ENCODE measurements around the gene GIGYF1.
A peak's percentile ranks its signal among the peaks of the same experiment; 100 is the strongest.
"Not testable (repeated sequence)": the region's sequence is repeated elsewhere in the genome, so short reads cannot be mapped to it uniquely, and the experiment has no call there.

GIGYF1 gene, protein sequence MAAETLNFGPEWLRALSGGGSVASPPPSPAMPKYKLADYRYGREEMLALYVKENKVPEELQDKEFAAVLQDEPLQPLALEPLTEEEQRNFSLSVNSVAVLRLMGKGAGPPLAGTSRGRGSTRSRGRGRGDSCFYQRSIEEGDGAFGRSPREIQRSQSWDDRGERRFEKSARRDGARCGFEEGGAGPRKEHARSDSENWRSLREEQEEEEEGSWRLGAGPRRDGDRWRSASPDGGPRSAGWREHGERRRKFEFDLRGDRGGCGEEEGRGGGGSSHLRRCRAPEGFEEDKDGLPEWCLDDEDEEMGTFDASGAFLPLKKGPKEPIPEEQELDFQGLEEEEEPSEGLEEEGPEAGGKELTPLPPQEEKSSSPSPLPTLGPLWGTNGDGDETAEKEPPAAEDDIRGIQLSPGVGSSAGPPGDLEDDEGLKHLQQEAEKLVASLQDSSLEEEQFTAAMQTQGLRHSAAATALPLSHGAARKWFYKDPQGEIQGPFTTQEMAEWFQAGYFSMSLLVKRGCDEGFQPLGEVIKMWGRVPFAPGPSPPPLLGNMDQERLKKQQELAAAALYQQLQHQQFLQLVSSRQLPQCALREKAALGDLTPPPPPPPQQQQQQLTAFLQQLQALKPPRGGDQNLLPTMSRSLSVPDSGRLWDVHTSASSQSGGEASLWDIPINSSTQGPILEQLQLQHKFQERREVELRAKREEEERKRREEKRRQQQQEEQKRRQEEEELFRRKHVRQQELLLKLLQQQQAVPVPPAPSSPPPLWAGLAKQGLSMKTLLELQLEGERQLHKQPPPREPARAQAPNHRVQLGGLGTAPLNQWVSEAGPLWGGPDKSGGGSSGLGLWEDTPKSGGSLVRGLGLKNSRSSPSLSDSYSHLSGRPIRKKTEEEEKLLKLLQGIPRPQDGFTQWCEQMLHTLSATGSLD (N-terminal part only)

DNA sequence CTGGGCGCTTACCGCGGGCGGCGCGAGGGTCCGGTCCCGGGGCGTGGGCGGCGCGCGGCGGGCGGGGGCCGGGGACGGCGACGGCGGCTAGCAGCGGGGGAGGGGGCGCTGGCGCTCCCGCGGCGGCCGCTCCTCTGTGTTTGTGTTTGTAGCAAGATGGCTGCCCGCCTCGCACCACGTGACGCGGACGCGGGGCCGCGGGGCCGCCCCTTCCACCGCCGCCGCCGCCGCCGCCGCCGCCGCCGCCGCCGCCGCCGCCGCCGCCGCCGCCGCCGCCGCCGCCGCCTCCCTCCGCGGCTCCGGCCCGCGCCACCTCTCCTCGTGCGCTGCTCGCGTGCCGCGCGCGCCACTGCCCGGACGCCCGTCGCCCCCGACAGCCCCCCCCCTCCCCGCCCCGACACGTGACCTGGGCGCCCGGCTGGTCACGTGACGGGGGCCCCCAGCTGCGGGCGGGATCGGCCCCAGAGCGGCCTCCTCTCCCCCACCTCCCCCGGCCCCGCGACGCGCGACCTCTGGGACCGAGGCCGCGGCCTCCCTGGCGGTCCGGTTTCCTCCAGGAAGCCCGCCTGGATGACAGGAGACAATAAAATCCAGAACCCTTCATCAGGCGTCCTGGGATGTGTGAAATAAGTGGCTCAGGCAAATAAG, at the start of gene GIGYF1:
GIGYF1 (minus strand) TSS at position 153 of the 648 bp plus-strand sequence. CDS start 6,012 bp downstream, outside the sequence.
- peak; percentile 91 for DNase-seq (ENCODE audit: low spot score)

DNA sequence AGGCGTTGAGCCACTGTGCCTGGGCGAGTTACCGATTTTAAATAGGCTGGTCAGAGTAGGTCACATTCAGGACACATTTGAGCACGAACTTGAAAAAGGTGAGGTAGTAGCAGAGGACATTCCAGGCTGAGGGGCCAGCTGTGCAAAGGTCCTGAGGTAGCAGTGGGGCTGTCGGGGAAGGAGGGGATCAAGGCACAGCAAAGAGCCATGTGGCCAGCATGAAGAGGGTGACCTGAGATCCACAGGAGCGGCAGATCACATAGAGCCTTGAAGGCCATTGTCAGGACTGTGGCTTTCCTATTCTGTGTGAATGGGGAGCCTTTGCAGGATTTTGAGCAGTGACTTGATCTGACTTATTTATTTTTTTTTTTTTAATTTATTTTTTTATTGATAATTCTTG, 45.9 kb upstream of the GIGYF1 start:
- no peak for DNase-seq (ENCODE audit: low spot score)

DNA sequence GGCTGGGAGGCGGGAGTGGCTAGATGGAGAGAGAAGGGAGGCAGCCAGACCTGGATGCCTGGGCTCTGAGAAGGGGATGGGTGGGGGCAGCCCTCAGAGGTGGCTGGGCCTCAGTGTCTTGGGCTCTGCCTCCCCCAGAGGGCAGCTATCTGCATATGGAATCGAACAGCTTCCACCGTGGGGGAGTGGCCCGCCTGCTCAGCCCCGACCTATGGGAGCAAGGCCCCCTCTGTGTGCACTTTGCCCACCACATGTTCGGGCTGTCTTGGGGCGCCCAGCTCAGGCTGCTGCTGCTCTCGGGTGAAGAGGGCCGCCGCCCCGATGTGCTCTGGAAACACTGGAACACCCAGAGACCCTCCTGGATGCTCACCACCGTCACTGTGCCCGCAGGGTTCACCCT, 42.6 kb upstream of the GIGYF1 start:
- DNase-seq (ENCODE audit: low spot score), result peak; percentile 34

DNA sequence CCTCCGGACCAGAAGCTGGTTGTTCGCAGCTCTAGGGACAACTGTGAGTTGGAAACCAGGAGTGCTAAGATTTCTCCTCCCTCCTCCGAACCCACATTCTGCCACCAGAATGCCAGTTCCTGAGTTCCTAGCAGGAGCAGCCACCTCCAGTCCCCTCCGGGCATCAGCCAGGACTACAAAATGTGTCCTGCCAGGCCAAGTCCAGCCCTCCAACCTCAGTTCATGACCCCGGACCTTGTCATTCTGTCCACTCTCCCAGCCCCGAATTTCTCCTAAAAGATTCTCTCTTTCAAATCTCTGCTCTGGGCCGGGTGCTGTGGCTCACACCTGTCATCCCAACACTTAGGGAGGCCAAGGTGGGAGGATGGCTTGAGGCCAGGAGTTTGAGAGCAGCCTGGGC, 41.7 kb upstream of the GIGYF1 start:
- no peak for DNase-seq (ENCODE audit: low spot score)

DNA sequence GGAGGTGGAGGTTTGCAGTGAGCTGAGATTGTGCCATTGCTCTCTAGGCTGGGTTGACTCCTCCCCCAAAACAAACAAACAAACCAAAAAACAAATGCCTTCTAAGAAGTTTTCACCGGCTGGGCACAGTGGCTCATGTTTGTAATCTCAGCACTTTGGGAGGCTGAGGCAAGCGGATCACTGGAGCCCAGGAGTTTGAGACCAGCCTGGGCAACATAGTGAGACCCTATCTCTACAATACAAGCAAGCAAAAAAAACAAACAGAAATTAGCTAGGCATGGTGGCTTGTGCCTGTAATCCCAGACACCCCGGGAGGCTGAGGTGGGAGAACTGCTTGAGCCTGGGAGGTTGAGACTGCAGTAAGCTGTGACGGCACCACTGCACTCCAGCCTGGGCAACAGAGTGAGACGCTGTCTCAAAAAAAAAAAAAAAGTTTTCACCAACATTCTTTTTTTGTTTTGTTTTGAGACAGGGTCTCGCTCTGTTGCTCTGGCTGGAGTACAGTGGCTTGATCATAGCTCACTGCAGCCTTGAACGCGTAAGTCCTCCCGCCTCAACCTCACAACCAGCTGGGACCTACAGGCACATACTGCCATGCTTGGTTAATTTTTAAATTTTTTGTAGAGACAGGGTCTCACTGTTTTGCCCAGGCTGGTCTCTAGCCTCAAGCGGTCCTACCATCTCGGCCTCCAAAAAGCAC, 38.0 kb upstream of the GIGYF1 start:
- DNase-seq (ENCODE audit: low spot score), result no peak

DNA sequence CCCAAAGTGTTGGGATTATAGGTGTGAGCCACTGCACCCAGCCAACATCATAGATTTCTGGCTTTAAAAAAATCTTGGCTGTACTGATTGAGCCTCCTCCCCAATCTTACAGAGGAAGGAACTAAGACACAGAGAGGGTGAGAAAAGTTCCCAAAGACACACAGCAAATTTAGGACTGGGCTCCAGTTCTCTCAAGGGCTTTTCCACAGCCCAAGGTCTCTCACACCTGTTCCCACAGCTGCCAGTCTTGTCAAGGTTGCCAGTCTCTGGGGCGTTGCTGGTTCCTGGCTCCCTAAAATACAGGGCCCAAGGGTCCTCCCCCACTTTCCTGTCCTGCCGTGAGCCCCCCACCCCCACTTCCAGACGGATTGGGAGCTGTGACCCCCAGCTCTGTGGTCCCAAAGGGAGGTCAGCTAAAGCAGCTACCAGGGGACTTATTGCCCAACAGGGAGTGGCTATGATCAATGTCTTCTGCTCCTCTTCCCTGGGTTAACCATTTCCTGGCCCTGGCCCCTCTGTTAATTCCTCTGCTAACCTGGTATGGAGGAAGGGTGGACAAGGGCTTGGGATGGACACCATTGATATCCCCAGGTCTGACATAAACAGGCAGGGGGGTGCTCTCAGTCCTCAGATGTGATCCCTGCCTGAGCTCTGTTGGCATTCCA, 36.2 kb upstream of the GIGYF1 start:
- no peak for DNase-seq (ENCODE audit: low spot score)

DNA sequence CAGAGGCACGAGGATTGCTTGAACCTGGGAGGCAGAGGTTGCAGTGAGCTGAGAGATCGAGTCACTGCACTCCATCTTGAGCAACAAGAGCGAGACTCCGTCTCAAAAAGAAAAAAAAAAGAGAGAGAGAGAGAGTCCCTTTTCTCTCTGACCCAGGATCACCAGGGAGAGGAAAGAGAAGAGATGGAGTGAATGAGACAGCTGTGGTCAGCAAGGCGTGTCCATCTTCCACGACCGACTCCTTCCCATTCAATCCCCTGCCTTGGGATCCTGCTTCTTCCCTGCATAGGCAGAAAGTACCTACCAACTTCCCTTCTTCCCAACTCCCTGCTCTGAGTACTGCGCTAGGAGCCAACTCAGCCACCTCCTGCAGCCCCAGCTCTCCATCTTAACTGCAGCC, 34.1 kb upstream of the GIGYF1 start:
- no peak for DNase-seq (ENCODE audit: low spot score)

DNA sequence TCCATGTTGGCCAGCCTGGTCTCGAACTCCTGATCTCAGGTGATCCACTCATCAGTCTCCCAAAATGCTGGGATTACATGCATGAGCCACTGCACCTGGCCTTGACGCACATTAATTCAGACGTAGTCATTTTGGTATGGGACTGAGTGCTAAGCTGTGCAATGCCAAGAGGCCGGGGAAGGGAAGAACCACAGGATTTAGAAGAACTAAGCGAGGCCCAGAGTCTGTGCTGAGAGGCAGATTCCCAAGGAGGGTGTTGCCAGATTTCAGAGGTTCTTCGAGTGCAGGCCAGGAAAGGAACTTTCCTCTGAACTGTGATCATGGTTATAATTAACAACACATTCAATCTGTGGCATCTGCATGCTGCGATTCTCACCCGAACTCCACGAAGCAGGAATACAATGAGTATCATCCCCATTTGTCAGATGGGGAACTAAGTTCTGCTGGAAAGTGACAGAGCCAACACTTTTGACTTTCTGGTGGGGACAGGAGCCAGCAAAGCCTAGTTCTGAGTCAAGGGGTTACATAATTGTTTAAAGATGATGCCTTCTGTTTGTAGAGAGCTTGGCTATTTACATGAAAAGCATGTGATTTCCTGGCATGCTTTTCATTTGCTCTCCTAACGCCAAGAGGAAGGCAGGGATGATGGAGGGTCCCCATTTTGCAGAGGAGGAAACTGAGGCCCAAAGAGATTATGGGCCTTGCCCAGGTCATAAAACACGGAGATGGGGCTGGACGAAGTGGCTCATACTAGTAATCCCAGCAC, 33.1 kb upstream of the GIGYF1 start:
- DNase-seq (ENCODE audit: low spot score), result no peak

DNA sequence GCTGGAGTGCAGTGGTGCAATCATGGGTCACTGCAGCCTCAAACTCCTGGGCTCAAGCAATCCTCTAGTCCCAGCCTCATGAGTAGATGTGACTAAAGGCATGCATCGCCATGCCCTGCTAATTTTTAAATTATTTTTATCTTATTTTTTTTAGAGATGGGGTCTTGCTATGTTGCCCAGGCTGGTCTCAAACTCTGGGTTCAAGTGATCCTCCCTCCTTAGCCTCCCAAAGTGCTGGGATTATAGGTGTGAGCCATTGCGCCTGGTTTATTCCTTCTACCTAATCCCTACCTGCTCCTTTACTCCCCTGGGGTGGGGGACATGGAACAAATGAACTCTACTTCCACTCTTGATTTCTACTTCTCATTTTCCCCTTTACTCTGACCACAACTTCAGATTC, 30.3 kb upstream of the GIGYF1 start:
- DNase-seq (ENCODE audit: low spot score), result not testable (repeated sequence)

DNA sequence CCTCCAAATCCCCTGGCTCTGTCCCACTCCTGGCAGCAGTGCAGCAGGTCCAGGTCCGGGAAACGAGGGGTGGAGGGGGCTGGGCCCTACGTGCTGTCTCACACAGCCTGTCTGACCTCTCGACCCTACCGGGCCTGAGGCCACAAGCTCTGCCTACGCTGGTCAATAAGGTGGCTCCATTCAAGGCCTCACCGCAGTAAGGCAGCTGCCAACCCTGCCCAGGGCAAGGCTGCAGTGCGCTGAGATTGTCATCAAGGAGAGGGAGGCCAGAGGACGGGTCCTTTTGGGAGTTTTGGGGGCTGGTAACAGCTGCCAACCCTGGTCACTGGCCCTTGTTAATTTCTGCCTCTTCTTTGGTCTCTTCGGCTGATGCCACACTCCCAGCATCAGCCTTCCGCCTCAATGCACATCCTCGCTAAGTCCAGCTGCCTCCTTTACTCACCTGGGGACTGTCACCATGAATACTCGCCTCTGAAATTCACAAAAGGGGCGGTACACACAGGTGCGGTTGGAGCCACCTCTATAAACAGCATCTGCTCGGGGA, 29.8 kb upstream of the GIGYF1 start:
- no peak for DNase-seq (ENCODE audit: low spot score)

DNA sequence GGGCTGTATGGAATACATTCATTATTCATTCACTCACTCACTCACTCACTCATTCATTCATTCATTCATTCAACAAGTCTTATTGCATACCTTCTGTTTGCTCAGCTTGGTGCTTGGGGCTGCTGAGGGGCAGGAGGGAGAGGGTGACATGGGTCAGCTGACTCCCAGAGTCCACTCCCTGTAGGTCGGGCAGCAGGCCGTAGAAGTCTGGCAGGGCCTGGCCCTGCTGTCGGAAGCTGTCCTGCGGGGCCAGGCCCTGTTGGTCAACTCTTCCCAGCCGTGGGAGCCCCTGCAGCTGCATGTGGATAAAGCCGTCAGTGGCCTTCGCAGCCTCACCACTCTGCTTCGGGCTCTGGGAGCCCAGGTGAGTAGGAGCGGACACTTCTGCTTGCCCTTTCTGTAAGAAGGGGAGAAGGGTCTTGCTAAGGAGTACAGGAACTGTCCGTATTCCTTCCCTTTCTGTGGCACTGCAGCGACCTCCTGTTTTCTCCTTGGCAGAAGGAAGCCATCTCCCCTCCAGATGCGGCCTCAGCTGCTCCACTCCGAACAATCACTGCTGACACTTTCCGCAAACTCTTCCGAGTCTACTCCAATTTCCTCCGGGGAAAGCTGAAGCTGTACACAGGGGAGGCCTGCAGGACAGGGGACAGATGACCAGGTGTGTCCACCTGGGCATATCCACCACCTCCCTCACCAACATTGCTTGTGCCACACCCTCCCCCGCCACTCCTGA, 28.6 kb upstream of the GIGYF1 start:
- DNase-seq (ENCODE audit: low spot score), result no peak

DNA sequence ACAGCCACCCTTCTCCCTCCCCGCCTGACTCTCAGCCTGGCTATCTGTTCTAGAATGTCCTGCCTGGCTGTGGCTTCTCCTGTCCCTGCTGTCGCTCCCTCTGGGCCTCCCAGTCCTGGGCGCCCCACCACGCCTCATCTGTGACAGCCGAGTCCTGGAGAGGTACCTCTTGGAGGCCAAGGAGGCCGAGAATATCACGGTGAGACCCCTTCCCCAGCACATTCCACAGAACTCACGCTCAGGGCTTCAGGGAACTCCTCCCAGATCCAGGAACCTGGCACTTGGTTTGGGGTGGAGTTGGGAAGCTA, 27.4 kb upstream of the GIGYF1 start:
- DNase-seq (ENCODE audit: low spot score), result no peak

DNA sequence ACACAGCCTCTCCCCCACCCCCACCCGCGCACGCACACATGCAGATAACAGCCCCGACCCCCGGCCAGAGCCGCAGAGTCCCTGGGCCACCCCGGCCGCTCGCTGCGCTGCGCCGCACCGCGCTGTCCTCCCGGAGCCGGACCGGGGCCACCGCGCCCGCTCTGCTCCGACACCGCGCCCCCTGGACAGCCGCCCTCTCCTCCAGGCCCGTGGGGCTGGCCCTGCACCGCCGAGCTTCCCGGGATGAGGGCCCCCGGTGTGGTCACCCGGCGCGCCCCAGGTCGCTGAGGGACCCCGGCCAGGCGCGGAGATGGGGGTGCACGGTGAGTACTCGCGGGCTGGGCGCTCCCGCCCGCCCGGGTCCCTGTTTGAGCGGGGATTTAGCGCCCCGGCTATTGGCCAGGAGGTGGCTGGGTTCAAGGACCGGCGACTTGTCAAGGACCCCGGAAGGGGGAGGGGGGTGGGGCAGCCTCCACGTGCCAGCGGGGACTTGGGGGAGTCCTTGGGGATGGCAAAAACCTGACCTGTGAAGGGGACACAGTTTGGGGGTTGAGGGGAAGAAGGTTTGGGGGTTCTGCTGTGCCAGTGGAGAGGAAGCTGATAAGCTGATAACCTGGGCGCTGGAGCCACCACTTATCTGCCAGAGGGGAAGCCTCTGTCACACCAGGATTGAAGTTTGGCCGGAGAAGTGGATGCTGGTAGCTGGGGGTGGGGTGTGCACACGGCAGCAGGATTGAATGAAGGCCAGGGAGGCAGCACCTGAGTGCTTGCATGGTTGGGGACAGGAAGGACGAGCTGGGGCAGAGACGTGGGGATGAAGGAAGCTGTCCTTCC, 26.8 kb upstream of the GIGYF1 start:
- peak; percentile 48 for DNase-seq (ENCODE audit: low spot score)

DNA sequence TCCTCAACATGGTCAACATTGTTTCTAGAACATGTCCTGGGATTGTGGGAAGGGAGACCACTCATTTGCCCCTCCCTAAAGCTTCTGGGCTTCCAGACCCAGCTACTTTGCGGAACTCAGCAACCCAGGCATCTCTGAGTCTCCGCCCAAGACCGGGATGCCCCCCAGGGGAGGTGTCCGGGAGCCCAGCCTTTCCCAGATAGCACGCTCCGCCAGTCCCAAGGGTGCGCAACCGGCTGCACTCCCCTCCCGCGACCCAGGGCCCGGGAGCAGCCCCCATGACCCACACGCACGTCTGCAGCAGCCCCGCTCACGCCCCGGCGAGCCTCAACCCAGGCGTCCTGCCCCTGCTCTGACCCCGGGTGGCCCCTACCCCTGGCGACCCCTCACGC, 26.2 kb upstream of the GIGYF1 start, which contains the start of gene EPO:
EPO (plus strand) TSS at position 190 of the 392 bp plus-strand sequence. CDS start 513 bp downstream, outside the sequence.
- DNase-seq (ENCODE audit: low spot score), result peak; percentile 34

DNA sequence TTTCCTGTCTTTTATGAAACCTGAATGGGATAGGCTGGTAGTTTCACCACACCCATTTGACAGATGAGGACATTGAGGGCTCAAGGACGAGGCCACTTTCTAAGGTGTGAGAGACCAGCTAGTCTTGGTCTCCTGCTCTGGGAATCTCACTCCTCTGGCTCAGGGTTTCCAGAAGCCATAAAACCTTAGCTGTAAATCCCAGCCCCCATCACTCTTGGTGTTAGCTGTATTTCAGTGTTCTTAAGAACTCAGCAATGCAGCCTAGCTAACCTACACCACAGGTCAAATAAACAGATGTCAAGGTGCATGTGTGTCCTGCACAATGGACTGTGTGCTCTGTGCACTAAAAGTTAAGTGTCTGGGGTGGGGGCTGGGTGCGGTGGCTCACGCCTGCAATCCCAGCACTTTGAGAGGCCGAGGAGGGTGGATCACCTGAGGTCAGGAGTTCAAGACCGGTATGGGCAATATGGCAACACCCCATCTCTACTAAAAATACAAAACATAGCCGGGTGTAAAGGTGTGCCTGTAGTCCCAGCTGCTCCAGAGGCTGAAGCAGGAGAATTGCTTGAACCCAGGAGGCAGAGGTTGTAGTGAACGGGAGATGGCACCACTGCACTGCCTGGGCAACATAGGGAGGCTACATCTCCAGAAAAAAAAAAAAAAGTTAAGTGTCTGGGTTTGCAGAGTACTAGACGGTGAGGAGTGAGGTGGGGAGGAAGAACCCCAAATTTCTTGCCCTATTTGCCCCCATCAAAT, 25.7 kb upstream of the GIGYF1 start:
- DNase-seq (ENCODE audit: low spot score), result no peak

DNA sequence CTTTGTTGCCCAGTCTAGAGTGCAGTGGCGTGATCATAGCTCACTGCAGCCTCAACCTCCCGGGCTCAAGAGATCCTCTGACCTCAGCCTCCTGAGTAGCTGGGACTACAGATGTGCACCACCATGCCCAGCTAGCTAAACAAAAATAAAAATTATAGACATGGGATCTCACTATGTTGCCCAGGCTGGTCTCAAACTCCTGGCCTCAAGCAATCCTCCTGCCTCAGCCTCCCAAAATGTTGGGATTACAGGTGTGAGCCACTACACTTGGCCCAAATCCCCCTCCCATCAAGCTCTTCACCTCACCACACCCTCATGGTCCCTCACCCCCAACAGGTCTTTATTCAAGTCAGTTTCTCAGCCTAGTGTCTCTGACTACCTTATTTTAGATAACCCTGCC, 23.0 kb upstream of the GIGYF1 start:
- not testable (repeated sequence) for DNase-seq (ENCODE audit: low spot score)

DNA sequence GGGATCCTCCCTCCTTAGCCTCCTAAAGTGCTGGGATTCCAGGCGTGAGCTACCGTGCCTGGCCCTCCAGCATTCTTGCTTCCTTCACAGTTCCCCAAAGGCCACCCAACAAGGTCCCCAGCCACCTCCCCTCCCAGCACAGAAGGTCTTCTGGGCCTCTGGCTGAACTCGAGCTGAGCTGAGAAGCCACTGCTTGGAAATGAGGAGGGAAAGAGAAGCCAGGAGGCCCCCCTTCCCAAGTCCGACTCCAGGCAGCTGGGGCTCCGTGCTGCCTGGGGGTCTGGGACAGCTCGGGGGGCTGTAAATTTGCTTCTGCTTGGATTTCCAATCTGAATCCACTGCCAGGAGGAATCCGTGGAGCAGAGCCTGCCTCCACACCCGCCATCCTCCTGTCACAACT, 20.7 kb upstream of the GIGYF1 start:
- DNase-seq (ENCODE audit: low spot score), result no peak

DNA sequence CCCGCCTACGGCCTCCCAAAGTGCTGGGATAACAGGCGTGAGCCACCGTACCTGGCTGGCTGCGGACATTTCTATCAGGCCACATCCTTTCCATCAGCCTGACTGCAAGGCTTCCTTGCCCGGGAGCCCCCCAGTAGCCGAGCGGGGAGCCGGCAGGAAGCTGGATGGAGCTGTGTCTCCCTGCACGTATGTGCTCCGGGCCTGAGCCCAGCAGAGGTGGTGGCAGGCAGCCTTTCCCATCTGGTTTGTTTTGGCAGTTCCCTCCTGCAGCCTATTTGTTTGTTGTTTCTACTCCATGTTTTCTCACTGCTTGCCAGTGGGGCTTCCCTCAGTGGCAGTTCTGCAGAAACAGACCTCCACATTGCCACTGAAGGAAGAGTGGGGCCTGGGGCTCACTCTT, 17.3 kb upstream of the GIGYF1 start:
- no peak for DNase-seq (ENCODE audit: low spot score)
